ENCODE measurements around the gene BCL7A.
A peak's percentile ranks its signal among the peaks of the same experiment; 100 is the strongest.

BCL7A gene

GRCh38 chr12:121996050-121996944 lies 25.4 kb upstream of the BCL7A start:
- in situ Hi-C loops (cut with MboI; ENCODE audit: low pct_unique_long_range_greater_than_20kb, low sequenced_read_pairs), result no loop called here
- no peak for DNase-seq

DNA sequence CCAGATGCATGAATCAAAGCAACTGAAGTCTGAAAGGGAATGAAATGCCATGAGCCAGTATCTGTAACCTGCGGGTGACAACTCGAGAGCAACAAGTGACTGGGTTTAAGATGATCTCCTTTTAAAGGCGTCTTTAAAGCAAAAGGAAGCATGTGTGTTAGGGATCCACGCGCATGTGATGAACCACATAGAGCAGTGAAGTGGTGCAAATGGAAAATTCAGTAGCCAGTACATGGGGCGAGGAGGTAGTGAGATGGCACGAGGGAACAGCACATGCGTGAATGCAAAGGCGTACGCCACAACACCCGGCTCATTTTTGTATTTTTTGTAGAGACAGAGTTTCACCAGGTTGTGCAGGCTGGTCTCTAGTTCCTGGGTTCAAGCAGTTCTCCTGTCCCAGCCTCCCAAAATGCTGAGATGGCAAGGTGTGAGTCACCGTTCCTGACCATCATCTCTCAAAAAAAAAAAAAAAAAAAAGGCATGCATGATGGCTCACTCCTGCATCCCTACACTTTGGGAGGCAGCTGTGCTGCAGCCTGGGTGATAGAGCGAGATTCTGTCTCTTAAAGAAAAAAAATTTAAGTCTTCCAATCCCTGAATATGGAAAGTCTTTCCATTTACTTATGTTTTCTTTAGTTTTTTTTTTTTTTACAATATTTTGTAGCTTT lies 24.6 kb upstream of the BCL7A start:
- no peak for DNase-seq
- in situ Hi-C loops (cut with MboI; ENCODE audit: low pct_unique_long_range_greater_than_20kb, low sequenced_read_pairs), result no loop called here

GRCh38 chr12:122001466-122002209 lies 20.0 kb upstream of the BCL7A start:
- DNase-seq, result no peak
- in situ Hi-C loops (cut with MboI; ENCODE audit: low pct_unique_long_range_greater_than_20kb, low sequenced_read_pairs), result no loop called here

DNA sequence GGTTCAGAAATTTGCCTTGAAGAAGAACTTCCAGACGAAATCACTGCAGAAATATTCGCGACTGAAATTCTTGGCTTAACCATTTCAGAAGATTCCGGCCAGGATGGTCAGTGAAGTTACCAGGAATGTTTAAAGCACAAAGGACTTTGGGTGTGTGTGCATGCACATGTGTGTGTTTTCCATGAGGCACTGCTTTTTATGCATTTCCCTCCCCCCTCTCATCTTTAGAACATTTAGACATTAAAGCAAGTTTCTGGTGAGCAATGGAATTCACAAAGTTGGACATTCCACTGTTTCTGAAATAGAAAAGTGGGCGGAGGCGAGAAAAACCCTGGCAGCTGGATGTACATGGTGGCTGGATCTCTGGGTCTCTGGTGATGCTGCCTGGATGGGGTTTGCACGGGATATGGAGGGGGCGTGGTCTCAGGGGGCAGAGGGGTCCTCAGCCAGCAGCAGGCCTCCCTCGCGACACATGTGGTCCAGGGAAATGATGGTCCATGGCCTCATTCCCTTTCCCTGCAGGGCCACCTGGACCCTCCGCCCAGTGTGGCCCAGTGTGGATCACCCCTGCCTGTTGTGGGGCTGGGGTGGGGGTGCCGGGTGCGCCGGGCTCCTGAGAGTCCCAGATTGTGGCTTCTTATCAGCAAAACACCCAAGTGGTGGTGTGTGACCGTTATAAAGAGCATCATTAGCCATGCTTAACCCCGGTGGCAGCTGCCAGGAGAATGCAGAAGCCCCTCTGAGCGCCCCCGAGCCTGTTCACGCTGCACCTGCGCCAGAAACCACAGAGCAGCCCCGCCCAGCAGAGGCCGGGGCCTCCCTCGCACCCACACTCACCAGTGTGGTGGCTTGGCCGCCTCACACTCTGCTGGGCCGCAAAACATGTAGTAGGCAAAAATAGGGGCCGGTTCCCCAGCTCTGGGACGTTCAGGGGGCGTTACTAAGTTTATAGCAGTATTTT lies 17.8 kb upstream of the BCL7A start:
- no peak for DNase-seq
- in situ Hi-C loops (cut with MboI; ENCODE audit: low pct_unique_long_range_greater_than_20kb, low sequenced_read_pairs), result no loop called here

- in situ Hi-C loops (cut with MboI; ENCODE audit: low pct_unique_long_range_greater_than_20kb, low sequenced_read_pairs), result no loop called here
- no peak for DNase-seq
These were observed 17.0 kb upstream of the BCL7A start for GRCh38 chr12:122004633-122005071.

DNA sequence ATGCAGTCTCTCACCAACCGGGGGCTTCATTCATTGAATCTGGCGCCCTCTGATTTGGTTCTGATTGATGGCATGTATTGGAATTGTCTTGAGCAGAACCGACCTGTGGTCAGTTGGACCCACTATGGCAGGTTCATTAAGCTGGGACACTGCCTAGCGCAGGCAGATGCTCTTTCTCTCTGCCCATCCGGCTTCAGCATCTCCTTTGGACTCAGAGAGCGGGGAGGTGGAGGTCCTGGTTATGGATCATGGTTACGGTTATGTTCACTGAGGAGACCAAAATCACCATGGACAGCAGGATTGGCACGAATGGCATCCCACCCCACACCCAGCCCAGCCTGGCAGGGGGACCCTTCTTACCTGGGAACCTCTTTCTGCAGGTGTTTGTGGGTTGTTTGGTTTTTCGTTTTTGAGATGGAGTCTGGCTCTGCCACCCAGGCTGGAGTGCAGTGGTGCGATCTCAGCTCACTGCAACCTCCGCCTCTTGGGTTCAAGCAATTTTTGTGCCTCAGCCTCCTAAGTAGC lies 16.4 kb upstream of the BCL7A start:
- DNase-seq, result no peak
- in situ Hi-C loops (cut with MboI; ENCODE audit: low pct_unique_long_range_greater_than_20kb, low sequenced_read_pairs), result no loop called here

DNA sequence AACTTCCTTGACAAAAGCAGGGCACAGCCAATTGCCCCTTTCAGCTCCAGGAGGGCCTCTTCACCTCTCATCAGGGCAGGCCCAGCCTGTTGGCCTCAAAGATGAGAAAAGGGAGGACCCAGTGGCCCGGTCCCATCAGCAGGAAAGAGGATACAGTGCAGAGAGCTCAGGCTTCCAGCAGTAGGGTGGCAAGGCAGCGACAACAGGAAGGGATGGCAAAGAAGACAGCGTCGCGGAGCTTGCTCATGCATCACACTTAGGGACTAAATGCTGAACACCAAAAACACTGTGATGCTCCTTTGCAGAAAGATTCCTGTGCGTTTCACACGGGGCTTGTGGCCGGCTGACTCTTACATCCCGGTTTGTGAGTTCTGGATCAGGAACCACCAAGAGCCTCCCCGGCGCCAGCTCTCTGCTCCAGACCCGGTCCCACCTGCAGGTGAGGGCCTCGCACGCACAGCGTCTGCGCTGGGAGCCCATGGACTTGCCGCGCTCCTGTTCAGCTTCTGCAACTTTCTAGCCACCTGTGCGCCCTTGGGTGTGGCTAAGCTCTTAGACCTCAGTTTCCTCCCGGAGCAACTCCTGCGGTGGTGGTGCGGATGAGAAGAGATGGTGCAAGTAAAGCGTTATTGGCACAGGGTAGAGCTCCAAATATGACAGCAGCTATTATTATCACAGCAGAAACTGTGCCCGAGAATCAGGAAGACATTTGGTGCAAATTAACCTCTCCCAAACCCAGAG lies 15.3 kb upstream of the BCL7A start:
- no peak for DNase-seq
- in situ Hi-C loops (cut with MboI; ENCODE audit: low pct_unique_long_range_greater_than_20kb, low sequenced_read_pairs), result no loop called here

- in situ Hi-C loops (cut with MboI; ENCODE audit: low pct_unique_long_range_greater_than_20kb, low sequenced_read_pairs), result no loop called here
- DNase-seq, result no peak
These were observed 11.9 kb upstream of the BCL7A start for GRCh38 chr12:122009741-122010140.

DNA sequence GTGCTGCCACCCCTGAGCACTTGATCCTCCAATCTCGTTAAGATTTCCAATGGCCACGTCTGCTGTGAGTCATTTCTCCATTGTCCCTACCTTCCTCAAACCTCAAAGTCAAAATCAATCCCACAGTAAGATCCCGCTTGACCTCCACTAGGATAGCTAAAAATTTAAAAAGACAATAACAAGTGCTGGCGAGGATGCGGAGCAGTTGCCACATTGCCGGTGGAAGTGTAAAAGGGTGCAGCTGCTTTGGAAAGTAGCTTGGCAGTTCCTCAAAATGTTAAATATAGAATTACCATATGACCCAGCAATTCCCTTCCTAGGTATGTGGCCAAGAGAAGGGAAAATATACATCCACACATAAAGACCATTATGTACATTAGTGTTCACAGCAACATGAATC lies 9.5 kb upstream of the BCL7A start:
- DNase-seq, result no peak
- in situ Hi-C loops (cut with MboI; ENCODE audit: low pct_unique_long_range_greater_than_20kb, low sequenced_read_pairs), result no loop called here

DNA sequence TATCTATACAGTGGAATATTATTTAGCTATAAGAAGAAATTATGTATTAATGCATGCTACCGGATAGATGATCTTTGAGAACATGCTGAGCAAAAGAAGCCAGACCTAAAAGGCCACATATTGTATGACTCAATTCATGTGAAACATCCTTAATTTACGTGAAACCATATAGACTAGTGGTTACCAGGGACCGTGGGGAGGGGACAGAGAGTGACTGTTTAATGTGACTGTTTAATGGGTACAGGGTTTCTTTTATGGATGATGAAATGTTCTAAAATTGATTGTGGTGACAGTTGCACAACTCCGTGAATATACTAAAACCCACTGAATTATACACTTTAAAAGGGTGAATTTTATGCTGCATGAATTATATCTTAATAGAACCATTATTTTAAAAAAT lies 8.5 kb upstream of the BCL7A start:
- in situ Hi-C loops (cut with MboI; ENCODE audit: low pct_unique_long_range_greater_than_20kb, low sequenced_read_pairs), result no loop called here
- no peak for DNase-seq

DNA sequence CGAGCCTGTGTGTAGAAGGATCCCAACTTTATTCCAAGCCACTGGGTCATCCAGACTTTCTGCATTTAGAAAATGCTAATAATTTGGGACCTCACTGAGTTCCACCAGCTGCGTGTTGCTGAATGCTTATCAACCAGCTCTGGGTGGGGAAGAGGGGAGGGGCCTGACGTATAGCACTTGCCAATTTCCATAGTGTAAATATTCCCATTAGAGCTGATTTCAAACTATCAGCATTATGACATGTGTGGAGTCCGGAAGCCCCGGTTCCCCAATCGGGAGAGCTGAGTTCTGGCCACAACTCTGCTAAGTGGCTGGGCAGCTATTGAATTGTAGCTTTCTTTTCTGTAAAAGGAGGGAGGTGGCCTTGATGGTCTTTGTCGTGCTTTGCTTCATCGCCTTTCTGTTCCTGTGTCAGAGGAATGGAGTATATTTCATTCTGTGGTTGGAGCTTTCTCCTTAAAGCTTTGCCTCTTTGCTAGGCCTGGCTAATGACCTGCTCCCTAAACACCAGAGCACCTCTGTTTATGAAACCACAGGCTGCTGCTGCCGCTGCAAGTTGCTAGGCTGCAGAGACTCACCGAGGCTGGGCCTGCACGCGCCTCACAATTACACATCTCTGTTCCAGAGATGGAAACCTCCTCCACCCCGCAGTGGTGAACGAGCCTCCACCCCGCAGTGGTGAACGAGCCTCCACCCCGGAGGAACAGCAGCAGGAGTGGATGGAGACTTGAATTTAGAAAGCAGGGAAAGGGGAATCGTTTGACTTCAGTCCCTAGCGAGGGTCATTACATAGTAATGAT lies 7.7 kb upstream of the BCL7A start:
- in situ Hi-C loops (cut with MboI; ENCODE audit: low pct_unique_long_range_greater_than_20kb, low sequenced_read_pairs), result no loop called here
- DNase-seq, result no peak

DNA sequence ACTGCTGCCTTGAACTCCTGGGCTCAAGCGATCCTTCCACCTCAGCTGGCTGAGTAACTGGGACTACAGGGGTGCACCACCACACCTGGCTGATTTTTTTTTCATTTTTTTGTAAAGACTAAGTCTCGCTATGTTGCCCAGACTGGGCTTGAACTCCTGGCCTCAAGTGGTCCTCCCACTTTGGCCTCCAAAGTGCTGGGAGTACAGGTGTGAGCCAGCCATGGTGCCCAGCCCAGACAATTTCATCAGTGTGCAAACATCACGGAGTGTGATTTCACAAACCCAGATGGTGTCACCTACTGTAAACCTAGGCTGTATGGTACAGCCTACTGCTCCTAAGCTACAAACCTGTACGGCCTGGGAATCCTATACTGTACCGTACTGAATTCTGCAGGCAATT lies 6.9 kb upstream of the BCL7A start:
- in situ Hi-C loops (cut with MboI; ENCODE audit: low pct_unique_long_range_greater_than_20kb, low sequenced_read_pairs), result no loop called here

DNA sequence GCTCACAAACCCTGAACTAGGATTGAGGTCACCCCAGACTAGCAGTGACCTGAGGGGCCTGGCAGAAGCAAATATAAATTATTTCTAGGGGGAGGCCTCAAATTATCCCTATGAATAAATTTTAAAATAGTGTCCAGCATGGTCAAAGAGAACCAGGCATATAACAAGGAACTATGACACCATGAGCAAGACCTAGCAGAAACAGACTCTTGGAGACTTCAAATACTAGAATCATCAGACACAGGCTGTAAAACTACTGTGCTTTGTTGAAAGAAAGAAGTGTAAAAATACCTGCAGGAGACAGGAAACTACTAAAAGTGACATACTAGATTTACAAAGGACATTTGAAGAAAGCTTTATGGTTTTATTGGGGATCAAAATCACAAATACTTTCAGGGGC lies 3.2 kb upstream of the BCL7A start:
- in situ Hi-C loops (cut with MboI; ENCODE audit: low pct_unique_long_range_greater_than_20kb, low sequenced_read_pairs), result no loop called here
- no peak for DNase-seq

More for the DNA sequence above, 6.9 kb upstream of the BCL7A start:
- DNase-seq, result no peak

- DNase-seq, result no peak
- in situ Hi-C loops (cut with MboI; ENCODE audit: low pct_unique_long_range_greater_than_20kb, low sequenced_read_pairs), result no loop called here
These were observed 2.7 kb upstream of the BCL7A start for GRCh38 chr12:122018937-122019336.

- DNase-seq, result no peak
- in situ Hi-C loops (cut with MboI; ENCODE audit: low pct_unique_long_range_greater_than_20kb, low sequenced_read_pairs), result no loop called here
These were observed 890 bp upstream of the BCL7A start for GRCh38 chr12:122020795-122021192.

- in situ Hi-C loops (cut with MboI; ENCODE audit: low pct_unique_long_range_greater_than_20kb, low sequenced_read_pairs), result no loop called here
- peak; percentile 43 for DNase-seq
These were observed 377 bp upstream of the BCL7A start for GRCh38 chr12:122021193-122021821.
